Measurements from ENCODE around the gene REXO4. TPM values are rescaled to one million over a fixed set of nuclear protein-coding genes. Genes with fewer than 3 reads are reported as not detected.

The REXO4 gene
- total and polyA plus RNA-seq, 2 experiments from 2014 or later: 31.1 to 36.3 TPM

DNA sequence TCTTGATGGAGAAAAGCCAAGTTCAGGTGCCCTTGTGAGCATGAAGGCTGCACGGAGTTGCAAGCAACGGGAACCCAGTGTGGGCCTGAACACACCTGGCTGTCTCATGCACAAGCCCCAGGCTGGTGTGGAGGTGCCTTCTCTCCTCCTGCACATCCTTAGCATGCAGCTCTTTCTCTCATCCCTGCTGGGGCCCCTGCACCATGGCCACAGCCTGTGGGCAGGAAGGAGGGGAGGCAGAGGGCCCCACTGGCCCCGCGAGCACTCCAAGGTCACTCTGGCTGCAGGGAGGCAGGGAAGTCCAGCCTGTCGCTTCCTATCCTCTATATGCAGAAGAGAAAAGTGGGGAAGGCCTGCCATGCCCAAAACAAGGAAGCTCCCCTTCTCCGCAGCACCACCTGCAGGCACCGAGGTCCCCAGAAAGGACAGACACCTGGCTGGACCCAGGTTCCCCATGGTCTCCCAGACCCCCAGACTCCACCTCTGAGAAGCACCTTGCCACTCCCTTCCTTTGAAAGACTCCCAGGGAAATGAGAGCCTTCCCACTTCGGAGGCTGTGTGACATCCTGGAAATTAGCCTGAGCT lies 23.0 kb downstream of the REXO4 start:
- Histone ChIP-seq H2AFZ (no peak overlapping the region), H3K4me1 (ENCODE audit: insufficient read depth) (no peaks in the 10 kb centered on the region), H3K36me3 (ENCODE audit: insufficient read depth) (no peaks in the 10 kb centered on the region), H3K9me2 (ENCODE audit: insufficient read depth) (no peaks in the 10 kb centered on the region), H3K27me3 (ENCODE audit: insufficient read depth) (no peaks in the 10 kb centered on the region), H3K4me2 (no peak overlapping the region), H3K4me3 (no peak overlapping the region), H3K27ac (ENCODE audit: low read depth) (no peak overlapping the region), H3F3A (replicated peaks; ENCODE audit: low read depth) (no peaks in the 10 kb centered on the region), H3K79me2 (replicated peaks; ENCODE audit: insufficient read depth) (no peaks in the 10 kb centered on the region), H4K20me1 (replicated peaks; ENCODE audit: insufficient read depth) (no peaks in the 10 kb centered on the region)
- TF ChIP-seq, protein P1, sequence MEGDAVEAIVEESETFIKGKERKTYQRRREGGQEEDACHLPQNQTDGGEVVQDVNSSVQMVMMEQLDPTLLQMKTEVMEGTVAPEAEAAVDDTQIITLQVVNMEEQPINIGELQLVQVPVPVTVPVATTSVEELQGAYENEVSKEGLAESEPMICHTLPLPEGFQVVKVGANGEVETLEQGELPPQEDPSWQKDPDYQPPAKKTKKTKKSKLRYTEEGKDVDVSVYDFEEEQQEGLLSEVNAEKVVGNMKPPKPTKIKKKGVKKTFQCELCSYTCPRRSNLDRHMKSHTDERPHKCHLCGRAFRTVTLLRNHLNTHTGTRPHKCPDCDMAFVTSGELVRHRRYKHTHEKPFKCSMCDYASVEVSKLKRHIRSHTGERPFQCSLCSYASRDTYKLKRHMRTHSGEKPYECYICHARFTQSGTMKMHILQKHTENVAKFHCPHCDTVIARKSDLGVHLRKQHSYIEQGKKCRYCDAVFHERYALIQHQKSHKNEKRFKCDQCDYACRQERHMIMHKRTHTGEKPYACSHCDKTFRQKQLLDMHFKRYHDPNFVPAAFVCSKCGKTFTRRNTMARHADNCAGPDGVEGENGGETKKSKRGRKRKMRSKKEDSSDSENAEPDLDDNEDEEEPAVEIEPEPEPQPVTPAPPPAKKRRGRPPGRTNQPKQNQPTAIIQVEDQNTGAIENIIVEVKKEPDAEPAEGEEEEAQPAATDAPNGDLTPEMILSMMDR (conservative IDR thresholded peaks at IDR 0.05; ENCODE audit: low read depth in 2 of 2): peak; percentile 14 to 42; a peak in 2 of 4 replicates
- TF ChIP-seq, protein P2, sequence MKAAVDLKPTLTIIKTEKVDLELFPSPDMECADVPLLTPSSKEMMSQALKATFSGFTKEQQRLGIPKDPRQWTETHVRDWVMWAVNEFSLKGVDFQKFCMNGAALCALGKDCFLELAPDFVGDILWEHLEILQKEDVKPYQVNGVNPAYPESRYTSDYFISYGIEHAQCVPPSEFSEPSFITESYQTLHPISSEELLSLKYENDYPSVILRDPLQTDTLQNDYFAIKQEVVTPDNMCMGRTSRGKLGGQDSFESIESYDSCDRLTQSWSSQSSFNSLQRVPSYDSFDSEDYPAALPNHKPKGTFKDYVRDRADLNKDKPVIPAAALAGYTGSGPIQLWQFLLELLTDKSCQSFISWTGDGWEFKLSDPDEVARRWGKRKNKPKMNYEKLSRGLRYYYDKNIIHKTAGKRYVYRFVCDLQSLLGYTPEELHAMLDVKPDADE (IDR thresholded peaks at IDR 0.05): no peak
- peaks cover 15% of the 10 kb centered on the region for H3K9me3 Mint-ChIP-seq
- no peak overlapping the region for H3K4me3 Mint-ChIP-seq
- no peak overlapping the region for H3K27ac Mint-ChIP-seq
- ATAC-seq (no peak), DNase-seq (ENCODE audit: low spot score) (peak; percentile 25)
- H3K4me1 Mint-ChIP-seq: no peaks in the 10 kb centered on the region
- no peaks in the 10 kb centered on the region for H3K36me3 Mint-ChIP-seq (ENCODE audit: low read depth)
- H3K27me3 Mint-ChIP-seq (ENCODE audit: insufficient read depth, low read depth, poor library complexity): peaks cover 12% of the 10 kb centered on the region

DNA sequence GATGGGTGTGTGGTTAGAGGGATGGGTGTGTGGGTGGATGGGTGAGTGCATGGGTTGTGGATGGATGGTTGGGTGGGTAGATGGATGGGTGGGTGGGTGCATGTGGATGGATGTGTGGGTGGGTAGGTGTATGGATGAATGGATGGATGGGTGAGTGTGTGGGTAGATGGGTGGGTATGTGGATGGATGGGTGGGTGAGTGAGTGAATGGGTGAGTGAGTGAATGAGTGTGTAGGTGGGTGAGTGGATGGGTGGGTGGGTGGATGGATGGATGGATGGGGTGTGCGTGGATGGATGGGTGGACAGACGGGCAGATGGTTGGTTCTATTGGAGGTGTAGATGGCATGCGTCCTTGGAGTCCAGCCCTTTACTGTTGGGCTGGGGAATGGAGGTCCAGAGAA lies 24.4 kb downstream of the REXO4 start:
- H3K36me3 Mint-ChIP-seq (ENCODE audit: low read depth): no peaks in the 10 kb centered on the region
- no peak overlapping the region for H3K4me2 ChIP-seq
- no peaks in the 10 kb centered on the region for H3K4me1 Mint-ChIP-seq
- H3K4me3 ChIP-seq: no peak overlapping the region
- H3K79me2 ChIP-seq (replicated peaks; ENCODE audit: insufficient read depth): no peaks in the 10 kb centered on the region
- H3K27me3 ChIP-seq (ENCODE audit: insufficient read depth): no peaks in the 10 kb centered on the region
- no peak overlapping the region for H3K27ac ChIP-seq (ENCODE audit: low read depth)
- H3K27ac Mint-ChIP-seq: no peak overlapping the region
- H3K9me2 ChIP-seq (ENCODE audit: insufficient read depth): no peaks in the 10 kb centered on the region
- peaks cover 13% of the 10 kb centered on the region for H3K27me3 Mint-ChIP-seq (ENCODE audit: insufficient read depth, low read depth, poor library complexity)
- ATAC-seq: no peak
- no peak overlapping the region for H3K4me3 Mint-ChIP-seq
- no peaks in the 10 kb centered on the region for H4K20me1 ChIP-seq (replicated peaks; ENCODE audit: insufficient read depth)
- H3K4me1 ChIP-seq (ENCODE audit: insufficient read depth): no peaks in the 10 kb centered on the region
- H2AFZ ChIP-seq: no peak overlapping the region
- peaks cover 16% of the 10 kb centered on the region for H3K9me3 Mint-ChIP-seq
- no peak for DNase-seq (ENCODE audit: low spot score)
- no peaks in the 10 kb centered on the region for H3K36me3 ChIP-seq (ENCODE audit: insufficient read depth)
- H3F3A ChIP-seq (replicated peaks; ENCODE audit: low read depth): no peaks in the 10 kb centered on the region
- no peak for TF ChIP-seq EZH2 (IDR thresholded peaks at IDR 0.05; ENCODE audit: low read depth, unreplicated experiment)
- no peak for TF ChIP-seq EZH2phosphoT487 (IDR thresholded peaks at IDR 0.05; ENCODE audit: unreplicated experiment)
- TF ChIP-seq, protein P3, sequence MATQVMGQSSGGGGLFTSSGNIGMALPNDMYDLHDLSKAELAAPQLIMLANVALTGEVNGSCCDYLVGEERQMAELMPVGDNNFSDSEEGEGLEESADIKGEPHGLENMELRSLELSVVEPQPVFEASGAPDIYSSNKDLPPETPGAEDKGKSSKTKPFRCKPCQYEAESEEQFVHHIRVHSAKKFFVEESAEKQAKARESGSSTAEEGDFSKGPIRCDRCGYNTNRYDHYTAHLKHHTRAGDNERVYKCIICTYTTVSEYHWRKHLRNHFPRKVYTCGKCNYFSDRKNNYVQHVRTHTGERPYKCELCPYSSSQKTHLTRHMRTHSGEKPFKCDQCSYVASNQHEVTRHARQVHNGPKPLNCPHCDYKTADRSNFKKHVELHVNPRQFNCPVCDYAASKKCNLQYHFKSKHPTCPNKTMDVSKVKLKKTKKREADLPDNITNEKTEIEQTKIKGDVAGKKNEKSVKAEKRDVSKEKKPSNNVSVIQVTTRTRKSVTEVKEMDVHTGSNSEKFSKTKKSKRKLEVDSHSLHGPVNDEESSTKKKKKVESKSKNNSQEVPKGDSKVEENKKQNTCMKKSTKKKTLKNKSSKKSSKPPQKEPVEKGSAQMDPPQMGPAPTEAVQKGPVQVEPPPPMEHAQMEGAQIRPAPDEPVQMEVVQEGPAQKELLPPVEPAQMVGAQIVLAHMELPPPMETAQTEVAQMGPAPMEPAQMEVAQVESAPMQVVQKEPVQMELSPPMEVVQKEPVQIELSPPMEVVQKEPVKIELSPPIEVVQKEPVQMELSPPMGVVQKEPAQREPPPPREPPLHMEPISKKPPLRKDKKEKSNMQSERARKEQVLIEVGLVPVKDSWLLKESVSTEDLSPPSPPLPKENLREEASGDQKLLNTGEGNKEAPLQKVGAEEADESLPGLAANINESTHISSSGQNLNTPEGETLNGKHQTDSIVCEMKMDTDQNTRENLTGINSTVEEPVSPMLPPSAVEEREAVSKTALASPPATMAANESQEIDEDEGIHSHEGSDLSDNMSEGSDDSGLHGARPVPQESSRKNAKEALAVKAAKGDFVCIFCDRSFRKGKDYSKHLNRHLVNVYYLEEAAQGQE (IDR thresholded peaks at IDR 0.05; ENCODE audit: unreplicated experiment): no peak
- TF ChIP-seq NANOG (IDR thresholded peaks at IDR 0.05; ENCODE audit: borderline replicate concordance): no peak
- no peak for TF ChIP-seq ZNF331 (CRISPR knock-in tag; IDR thresholded peaks at IDR 0.05; ENCODE audit: low read depth)
- TF ChIP-seq, protein P4, sequence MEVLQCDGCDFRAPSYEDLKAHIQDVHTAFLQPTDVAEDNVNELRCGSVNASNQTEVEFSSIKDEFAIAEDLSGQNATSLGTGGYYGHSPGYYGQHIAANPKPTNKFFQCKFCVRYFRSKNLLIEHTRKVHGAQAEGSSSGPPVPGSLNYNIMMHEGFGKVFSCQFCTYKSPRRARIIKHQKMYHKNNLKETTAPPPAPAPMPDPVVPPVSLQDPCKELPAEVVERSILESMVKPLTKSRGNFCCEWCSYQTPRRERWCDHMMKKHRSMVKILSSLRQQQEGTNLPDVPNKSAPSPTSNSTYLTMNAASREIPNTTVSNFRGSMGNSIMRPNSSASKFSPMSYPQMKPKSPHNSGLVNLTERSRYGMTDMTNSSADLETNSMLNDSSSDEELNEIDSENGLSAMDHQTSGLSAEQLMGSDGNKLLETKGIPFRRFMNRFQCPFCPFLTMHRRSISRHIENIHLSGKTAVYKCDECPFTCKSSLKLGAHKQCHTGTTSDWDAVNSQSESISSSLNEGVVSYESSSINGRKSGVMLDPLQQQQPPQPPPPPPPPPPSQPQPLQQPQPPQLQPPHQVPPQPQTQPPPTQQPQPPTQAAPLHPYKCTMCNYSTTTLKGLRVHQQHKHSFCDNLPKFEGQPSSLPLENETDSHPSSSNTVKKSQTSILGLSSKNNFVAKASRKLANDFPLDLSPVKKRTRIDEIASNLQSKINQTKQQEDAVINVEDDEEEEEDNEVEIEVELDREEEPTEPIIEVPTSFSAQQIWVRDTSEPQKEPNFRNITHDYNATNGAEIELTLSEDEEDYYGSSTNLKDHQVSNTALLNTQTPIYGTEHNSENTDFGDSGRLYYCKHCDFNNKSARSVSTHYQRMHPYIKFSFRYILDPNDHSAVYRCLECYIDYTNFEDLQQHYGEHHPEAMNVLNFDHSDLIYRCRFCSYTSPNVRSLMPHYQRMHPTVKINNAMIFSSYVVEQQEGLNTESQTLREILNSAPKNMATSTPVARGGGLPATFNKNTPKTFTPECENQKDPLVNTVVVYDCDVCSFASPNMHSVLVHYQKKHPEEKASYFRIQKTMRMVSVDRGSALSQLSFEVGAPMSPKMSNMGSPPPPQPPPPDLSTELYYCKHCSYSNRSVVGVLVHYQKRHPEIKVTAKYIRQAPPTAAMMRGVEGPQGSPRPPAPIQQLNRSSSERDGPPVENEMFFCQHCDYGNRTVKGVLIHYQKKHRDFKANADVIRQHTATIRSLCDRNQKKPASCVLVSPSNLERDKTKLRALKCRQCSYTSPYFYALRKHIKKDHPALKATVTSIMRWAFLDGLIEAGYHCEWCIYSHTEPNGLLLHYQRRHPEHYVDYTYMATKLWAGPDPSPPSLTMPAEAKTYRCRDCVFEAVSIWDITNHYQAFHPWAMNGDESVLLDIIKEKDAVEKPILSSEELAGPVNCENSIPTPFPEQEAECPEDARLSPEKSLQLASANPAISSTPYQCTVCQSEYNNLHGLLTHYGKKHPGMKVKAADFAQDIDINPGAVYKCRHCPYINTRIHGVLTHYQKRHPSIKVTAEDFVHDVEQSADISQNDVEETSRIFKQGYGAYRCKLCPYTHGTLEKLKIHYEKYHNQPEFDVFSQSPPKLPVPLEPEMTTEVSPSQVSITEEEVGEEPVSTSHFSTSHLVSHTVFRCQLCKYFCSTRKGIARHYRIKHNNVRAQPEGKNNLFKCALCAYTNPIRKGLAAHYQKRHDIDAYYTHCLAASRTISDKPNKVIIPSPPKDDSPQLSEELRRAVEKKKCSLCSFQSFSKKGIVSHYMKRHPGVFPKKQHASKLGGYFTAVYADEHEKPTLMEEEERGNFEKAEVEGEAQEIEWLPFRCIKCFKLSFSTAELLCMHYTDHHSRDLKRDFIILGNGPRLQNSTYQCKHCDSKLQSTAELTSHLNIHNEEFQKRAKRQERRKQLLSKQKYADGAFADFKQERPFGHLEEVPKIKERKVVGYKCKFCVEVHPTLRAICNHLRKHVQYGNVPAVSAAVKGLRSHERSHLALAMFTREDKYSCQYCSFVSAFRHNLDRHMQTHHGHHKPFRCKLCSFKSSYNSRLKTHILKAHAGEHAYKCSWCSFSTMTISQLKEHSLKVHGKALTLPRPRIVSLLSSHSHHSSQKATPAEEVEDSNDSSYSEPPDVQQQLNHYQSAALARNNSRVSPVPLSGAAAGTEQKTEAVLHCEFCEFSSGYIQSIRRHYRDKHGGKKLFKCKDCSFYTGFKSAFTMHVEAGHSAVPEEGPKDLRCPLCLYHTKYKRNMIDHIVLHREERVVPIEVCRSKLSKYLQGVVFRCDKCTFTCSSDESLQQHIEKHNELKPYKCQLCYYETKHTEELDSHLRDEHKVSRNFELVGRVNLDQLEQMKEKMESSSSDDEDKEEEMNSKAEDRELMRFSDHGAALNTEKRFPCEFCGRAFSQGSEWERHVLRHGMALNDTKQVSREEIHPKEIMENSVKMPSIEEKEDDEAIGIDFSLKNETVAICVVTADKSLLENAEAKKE (CRISPR knock-in tag; IDR thresholded peaks at IDR 0.05): no peak

Measured in GM23338 (cell line).